IMR-90 (cell line): ENCODE measurements around the gene RASSF7. TPM values are rescaled to one million over a fixed set of nuclear protein-coding genes. Genes with fewer than 3 reads are reported as not detected.

Source experiments
- ATAC-seq: fragments of 200-7000 bp; cut with Tn5 transposase; 2 replicates; pipeline ENCODE4 v1.9.1; 2020; ENCODE audit warnings: low read depth, mild to moderate bottlenecking, moderate library complexity
- BruUV-seq: library from RNA; stranded (reverse); fragments of 400-500 nt; replicated peaks from 2 replicates; lab custom pipeline; 2021; lab: Mats Ljungman, UMichigan
- CTCF ChIA-PET: fragments of 300-600 bp; formaldehyde crosslinking; extraction: SDS; loops from one replicate; lab custom pipeline; 2021; ENCODE audit warnings: antibody characterized with exemption; lab: Yijun Ruan, JAX
- POLR2A ChIA-PET: fragments of 300-600 bp; sonication (Branson Sonifier 250); formaldehyde crosslinking; loops from one replicate; lab custom pipeline; 2022; ENCODE audit warnings: antibody characterized with exemption; ENCODE audit not compliant: unreplicated experiment; lab: Charles Lee
- DNase-seq: peaks from one replicate; pipeline ENCODE4 v3.0.0; 2013
- H2AFZ ChIP-seq: replicated peaks from 2 replicates; pipeline ENCODE3; 2013; ENCODE audit warnings: low read length, mild to moderate bottlenecking; ENCODE audit not compliant: poor library complexity
- H2AK5ac ChIP-seq: 2 replicates; pipeline ENCODE4 v1.6.1; 2013; ENCODE audit warnings: low read depth, low read length, inconsistent platforms
- H2AK9ac ChIP-seq: replicated peaks from 2 replicates; pipeline ENCODE3; 2013; ENCODE audit warnings: mild to moderate bottlenecking, low read depth, low read length, moderate library complexity; ENCODE audit not compliant: poor library complexity
- H2BK120ac ChIP-seq: 2 replicates; pipeline ENCODE4 v1.6.1; 2013; ENCODE audit warnings: low read depth, low read length, inconsistent platforms
- H2BK15ac ChIP-seq: 3 replicates; pipeline ENCODE4 v1.6.1; 2013; ENCODE audit warnings: low read depth, low read length, inconsistent platforms
- H2BK20ac ChIP-seq: 2 replicates; pipeline ENCODE4 v1.6.1; 2013; ENCODE audit warnings: low read depth, mild to moderate bottlenecking, inconsistent platforms, low read length, moderate library complexity
- H2BK5ac ChIP-seq: 2 replicates; pipeline ENCODE4 v1.6.1; 2013; ENCODE audit warnings: mild to moderate bottlenecking, low read depth, low read length, inconsistent platforms; ENCODE audit not compliant: poor library complexity, severe bottlenecking
- H3K14ac ChIP-seq: replicated peaks from 2 replicates; pipeline ENCODE4 v1.6.1; 2013; ENCODE audit warnings: low read depth, low read length, inconsistent platforms
- H3K18ac ChIP-seq: 2 replicates; pipeline ENCODE4 v1.6.1; 2013; ENCODE audit warnings: low read depth, low read length, control low read depth
- H3K23ac ChIP-seq: 2 replicates; pipeline ENCODE4 v1.6.1; 2013; ENCODE audit warnings: low read depth, low read length, inconsistent platforms
- H3K27ac ChIP-seq: 2 replicates; pipeline ENCODE4 v1.5.1; 2013; ENCODE audit warnings: mild to moderate bottlenecking, control low read depth, low read length; ENCODE audit not compliant: insufficient read depth
- H3K27me3 ChIP-seq: 2 replicates; pipeline ENCODE4 v1.6.1; 2013; ENCODE audit warnings: low read length; ENCODE audit not compliant: control insufficient read depth, insufficient read depth
- H3K36me3 ChIP-seq: 2 replicates; pipeline ENCODE4 v1.6.1; 2013; ENCODE audit warnings: low read length, mixed read lengths; ENCODE audit not compliant: control insufficient read depth, insufficient read depth
- H3K4ac ChIP-seq: 2 replicates; pipeline ENCODE4 v1.6.1; 2013; ENCODE audit warnings: low read depth, low read length, inconsistent platforms
- H3K4me1 ChIP-seq: 2 replicates; pipeline ENCODE4 v1.6.1; 2013; ENCODE audit warnings: low read length, mixed read lengths; ENCODE audit not compliant: control insufficient read depth, insufficient read depth
- H3K4me2 ChIP-seq: 2 replicates; pipeline ENCODE4 v1.6.1; 2013; ENCODE audit warnings: low read depth, mild to moderate bottlenecking, control low read depth, low read length, moderate library complexity
- H3K4me3 ChIP-seq: 2 replicates; pipeline ENCODE4 v1.5.1; 2013; ENCODE audit warnings: low read depth, mild to moderate bottlenecking, control low read depth, low read length, moderate library complexity; ENCODE audit not compliant: insufficient read depth
- H3K56ac ChIP-seq: 2 replicates; pipeline ENCODE4 v1.6.1; 2013; ENCODE audit warnings: low read length, inconsistent platforms; ENCODE audit not compliant: insufficient read depth; ENCODE audit errors: extremely low read depth
- H3K79me1 ChIP-seq, 2 experiments: 2 replicates each; pipeline ENCODE4 v1.6.1; 2013; ENCODE audit warnings: low read length in 2 of 2, inconsistent platforms in 1 of 2, low read depth in 1 of 2
- H3K9ac ChIP-seq: 2 replicates; pipeline ENCODE4 v1.6.1; 2013; ENCODE audit warnings: low read depth, low read length, control low read depth
- H3K9me1 ChIP-seq: 2 replicates; pipeline ENCODE4 v1.6.1; 2013; ENCODE audit warnings: low read length, inconsistent platforms; ENCODE audit not compliant: insufficient read depth
- H3K9me3 ChIP-seq: 2 replicates; pipeline ENCODE4 v1.6.1; 2013; ENCODE audit warnings: low read length; ENCODE audit not compliant: control insufficient read depth, insufficient read depth
- H4K20me1 ChIP-seq: 2 replicates; pipeline ENCODE4 v1.6.1; 2013; ENCODE audit warnings: low read length, inconsistent platforms; ENCODE audit not compliant: insufficient read depth
- H4K5ac ChIP-seq: 2 replicates; pipeline ENCODE4 v1.6.1; 2013; ENCODE audit warnings: mild to moderate bottlenecking, low read depth, low read length, control low read depth
- H4K8ac ChIP-seq, 2 experiments: 2 replicates each; pipeline ENCODE4 v1.6.1; 2013; ENCODE audit warnings: low read depth in 2 of 2, low read length in 2 of 2, control low read depth in 1 of 2, inconsistent platforms in 1 of 2
- H4K91ac ChIP-seq: 2 replicates; pipeline ENCODE4 v1.6.1; 2013; ENCODE audit warnings: low read depth, low read length, inconsistent platforms; ENCODE audit not compliant: insufficient read depth
- MXI1 ChIP-seq: IDR thresholded peaks from 2 replicates; pipeline ENCODE4 v1.6.1; 2012; ENCODE audit warnings: low read depth, mild to moderate bottlenecking, low read length, moderate library complexity, borderline replicate concordance
- RAD21 ChIP-seq: IDR thresholded peaks from 2 replicates; pipeline ENCODE4 v1.6.1; 2012; ENCODE audit warnings: low read length, improper control_type of control experiment
- WGBS, 2 experiments: methylation state at CpG; one replicate each; pipeline versions ENCODE4 v1.1.5 to v1.1.7; 2013; ENCODE audit warnings: missing lambda C conversion rate in 2 of 2; ENCODE audit not compliant: insufficient read length in 1 of 2; ENCODE audit errors: extremely low coverage in 2 of 2; 5-methylcytosine and 5-hydroxymethylcytosine counted together
- dilution Hi-C: fragments of 300-500 bp; cut with HindIII; formaldehyde crosslinking; loops from one replicate; pipeline ENCODE4 v1.14.3; 2018; ENCODE audit warnings: low sequenced_read_pairs; ENCODE audit not compliant: unreplicated experiment
- in situ Hi-C: fragments of 300-500 bp; cut with MboI; formaldehyde crosslinking; loops from 3 replicates; pipeline ENCODE4 v1.14.3; 2019; ENCODE audit warnings: low sequenced_read_pairs, inconsistent platforms, mixed read lengths
- intact Hi-C: fragments of 100-400 bp; cut with micrococcal nuclease; formaldehyde crosslinking; loops from 2 replicates; pipeline ENCODE4 v1.10.0; 2022
- polyA plus RNA-seq, 3 experiments: library from polyadenylated mRNA; depleted of rRNA; stranded (reverse); fragments of >200 nt; gene quantifications; 2 replicates each; pipeline ENCODE4 v1.2.3, GENCODE V29; 2012; ENCODE audit warnings: low replicate concordance in 1 of 3
- total RNA-seq: library from RNA; depleted of rRNA; stranded (reverse); fragments of >200 nt; gene quantifications from 2 replicates; pipeline ENCODE4 v1.2.3, GENCODE V29; 2012

The RASSF7 gene
- total and polyA plus RNA-seq, 2 of the 4 experiments (the other 2 are of a cell fraction) = 6.8 to 18.5 TPM

- no peak overlapping the region for H2BK15ac ChIP-seq
- peaks cover 2% of the 10 kb centered on the region; the same call in 1 of the 2 replicates for H3K36me3 ChIP-seq
- ATAC-seq (no peak), DNase-seq (no peak)
- POLR2A ChIA-PET = no interaction called here
- no peak overlapping the region for H4K5ac ChIP-seq
- in situ Hi-C loops (no loop called here), intact Hi-C loops (loop anchor here (10.0 kb wide), 1 partner anchor 174 kb away; no protein-coding TSS in a partner anchor), dilution Hi-C loops (no loop called here)
- no peak overlapping the region for H3K4me2 ChIP-seq
- no peak overlapping the region for H2AK9ac ChIP-seq
- no peaks in the 10 kb centered on the region for H3K9me1 ChIP-seq
- H3K9ac ChIP-seq = no peak overlapping the region
- no TSS peak for BruUV-seq
- H2AFZ ChIP-seq = no peak overlapping the region
- no peak overlapping the region for H2BK20ac ChIP-seq
- no peak overlapping the region for H2BK5ac ChIP-seq
- 77% methylated on average over 5 of the region's 16 CpGs; no CpG with 5 or more reads in 1 of the 2 experiments for WGBS, 2 experiments
- no peak overlapping the region for H3K18ac ChIP-seq
- no peak overlapping the region for H3K56ac ChIP-seq
- no peak overlapping the region for H3K4ac ChIP-seq
- H2AK5ac ChIP-seq = no peak overlapping the region
- no peak overlapping the region for H2BK120ac ChIP-seq
- H4K8ac ChIP-seq = no peak overlapping the region
- H3K4me1 ChIP-seq = peaks cover 2% of the 10 kb centered on the region; the same call in 1 of the 2 replicates
- no peak overlapping the region for H3K23ac ChIP-seq
- H3K4me3 ChIP-seq = no peak overlapping the region
- no peak overlapping the region for H3K27ac ChIP-seq
- no peak overlapping the region for H4K91ac ChIP-seq
- 0 out of 2 replicates have a peak, but pooled peaks cover under 1% of the 10 kb centered on the region for H4K20me1 ChIP-seq
- H3K79me1 ChIP-seq = no peaks in the 10 kb centered on the region
- peaks cover 27% of the 10 kb centered on the region for H3K27me3 ChIP-seq
- no peak for TF ChIP-seq RAD21
- no peak for TF ChIP-seq MXI1
- no peaks in the 10 kb centered on the region for H3K9me3 ChIP-seq
- H3K14ac ChIP-seq = no peak overlapping the region
- CTCF ChIA-PET = no interaction called here
Measured at GRCh38 chr11:551131-551530, 9.6 kb upstream of the RASSF7 start.
